NCI-H2227 (cell line): ENCODE results near the gene RORB.

Experiments
- DNase-seq: peaks from one replicate; lab custom pipeline; 2025; ENCODE audit not compliant: unreplicated experiment; lab: John Stamatoyannopoulos, UW

Gene RORB

GRCh38 chr9:74496819-74497747 lies at the start of gene RORB:
TSS of gene RORB (plus strand) at chr9:74497335. CDS start at chr9:74497977, 642 bp downstream.
- DNase-seq = peak; percentile 21

- DNase-seq = no peak
Measured at GRCh38 chr9:74447451-74448193, 49.5 kb upstream of the RORB start.

- no peak for DNase-seq
Measured at GRCh38 chr9:74449060-74449459, 48.1 kb upstream of the RORB start.

GRCh38 chr9:74458832-74459231 lies 38.3 kb upstream of the RORB start:
- DNase-seq = no peak

- DNase-seq = no peak
Measured at GRCh38 chr9:74463825-74464224, 33.3 kb upstream of the RORB start.

- DNase-seq = no peak
Measured at GRCh38 chr9:74478606-74479005, 18.5 kb upstream of the RORB start.

- DNase-seq = no peak
Measured at GRCh38 chr9:74479711-74480110, 17.4 kb upstream of the RORB start.

GRCh38 chr9:74487395-74487794 lies 9.7 kb upstream of the RORB start:
- DNase-seq = no peak

GRCh38 chr9:74493512-74493911 lies 3.6 kb upstream of the RORB start:
- DNase-seq = no peak

- DNase-seq = no peak
Measured at GRCh38 chr9:74494490-74494889, 2.6 kb upstream of the RORB start.

- no peak for DNase-seq
Measured at GRCh38 chr9:74496406-74496805, 729 bp upstream of the RORB start.

GRCh38 chr9:74497748-74498620 lies 849 bp downstream of the RORB start:
- DNase-seq = no peak

GRCh38 chr9:74498621-74499095 lies 1.5 kb downstream of the RORB start:
- no peak for DNase-seq

GRCh38 chr9:74499111-74499601 lies 2.0 kb downstream of the RORB start:
- no peak for DNase-seq

- no peak for DNase-seq
Measured at GRCh38 chr9:74499770-74500583, 2.8 kb downstream of the RORB start.

GRCh38 chr9:74500584-74500924 lies 3.4 kb downstream of the RORB start:
- DNase-seq = no peak

GRCh38 chr9:74501570-74501969 lies 4.4 kb downstream of the RORB start:
- no peak for DNase-seq

GRCh38 chr9:74503219-74503618 lies 6.1 kb downstream of the RORB start:
- no peak for DNase-seq

- DNase-seq = no peak
Measured at GRCh38 chr9:74503666-74504065, 6.5 kb downstream of the RORB start.

GRCh38 chr9:74511333-74511732 lies 14.2 kb downstream of the RORB start:
- DNase-seq = no peak
